HFFc6 (cell line): ENCODE results near the gene IFFO2. TPM values are rescaled to one million over a fixed set of nuclear protein-coding genes. Genes with fewer than 3 reads are reported as not detected.

Source experiments
- DNase-seq: peaks from one replicate; pipeline ENCODE4 v3.0.0-alpha.2; 2018
- H3K27ac Mint-ChIP-seq: 2 replicates; pipeline ENCODE4 v1.8.0; 2020; ENCODE audit warnings: mild to moderate bottlenecking, mixed read lengths
- H3K27me3 Mint-ChIP-seq: 2 replicates; pipeline ENCODE4 v1.8.0; 2021; ENCODE audit warnings: mild to moderate bottlenecking, moderate library complexity, mixed read lengths; ENCODE audit not compliant: insufficient read depth
- H3K36me3 Mint-ChIP-seq: 2 replicates; pipeline ENCODE4 v1.8.0; 2021; ENCODE audit warnings: low read depth, mixed read lengths
- H3K4me1 Mint-ChIP-seq: 2 replicates; pipeline ENCODE4 v1.8.0; 2020; ENCODE audit warnings: low read depth, mixed read lengths
- H3K4me3 Mint-ChIP-seq: 2 replicates; pipeline ENCODE4 v1.8.0; 2020; ENCODE audit warnings: mild to moderate bottlenecking, moderate library complexity, mixed read lengths
- H3K9me3 Mint-ChIP-seq: 2 replicates; pipeline ENCODE4 v1.8.0; 2020; ENCODE audit warnings: mild to moderate bottlenecking, mixed read lengths
- total RNA-seq, 6 experiments: library from RNA; stranded (reverse); fragmentation: NEBNext Ultra II Directional; extraction: Animal tissue kit (Norgen Biotek cat#: 25700); gene quantifications; 2 replicates in 1 of 6; 3 replicates in 5 of 6; pipeline ENCODE4 v1.2.3, GENCODE V29; 2021
- TF ChIP-seq, protein P1 (sequence below): fragments of 200-600 bp; sonication (generic); IDR thresholded peaks from 2 replicates; pipeline ENCODE4 v1.5.0; 2021; ENCODE audit warnings: antibody characterized with exemption, mild to moderate bottlenecking

IFFO2 gene
- total RNA-seq, 6 experiments from 2014 or later: 19.9 to 28.9 (median 21.0) TPM

DNA sequence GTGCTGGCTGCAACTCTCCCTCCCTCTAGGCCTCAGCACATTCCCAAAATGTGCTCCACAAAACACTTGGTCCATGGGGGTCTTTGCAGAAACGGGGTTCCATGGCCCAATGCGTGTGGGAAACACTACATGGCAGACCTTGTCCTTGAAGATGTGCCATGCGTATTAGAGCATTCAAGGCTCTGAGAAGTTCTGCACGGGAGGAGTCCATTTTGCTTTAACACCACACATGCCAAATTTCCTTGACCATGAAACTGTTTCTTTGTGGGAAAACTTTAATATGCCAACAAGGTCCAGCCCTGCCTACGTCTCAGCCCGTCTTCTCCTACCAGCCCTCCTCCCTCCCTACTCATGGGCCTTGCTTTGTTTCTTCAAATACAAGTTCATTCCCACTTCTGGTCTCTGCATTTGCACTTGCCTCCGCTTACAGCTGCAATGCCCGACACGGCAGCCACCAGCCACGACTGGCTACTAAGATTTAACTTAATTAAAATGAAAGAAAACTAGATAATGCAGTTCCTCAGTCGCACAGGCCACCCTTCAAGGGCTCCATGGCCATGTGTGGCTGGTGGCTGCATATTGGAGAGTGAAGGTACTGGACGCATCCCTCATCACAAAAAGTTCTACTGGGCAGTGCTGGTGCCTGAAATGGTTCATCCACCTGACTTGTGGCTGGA, 77.8 kb downstream of the IFFO2 start:
- DNase-seq: no peak
- Mint-ChIP-seq H3K27me3 (peaks cover 2% of the 10 kb centered on the region), H3K9me3 (no peaks in the 10 kb centered on the region)

DNA sequence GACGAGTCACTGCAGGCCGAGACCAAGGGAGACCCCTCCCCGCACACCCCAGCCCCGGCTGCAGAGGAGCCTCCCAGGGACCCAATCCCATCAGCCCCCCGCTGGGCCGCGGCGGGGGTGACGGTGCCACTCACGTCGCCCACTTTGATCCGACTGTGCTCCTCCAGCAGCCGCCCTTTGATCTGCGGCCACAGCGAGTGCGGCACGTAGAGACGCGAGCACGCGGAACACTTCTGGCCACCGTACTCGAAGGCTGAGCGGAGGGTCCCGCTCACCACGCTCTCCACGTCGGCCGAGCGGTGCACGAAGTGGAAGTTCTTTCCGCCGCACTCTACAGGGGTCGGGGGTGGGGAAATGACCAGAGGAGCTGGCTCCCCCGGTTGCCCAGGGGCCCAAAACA, 79.2 kb downstream of the IFFO2 start:
- no peaks in the 10 kb centered on the region for H3K9me3 Mint-ChIP-seq
- no peak overlapping the region for H3K4me3 Mint-ChIP-seq
- H3K36me3 Mint-ChIP-seq: peaks cover 6% of the 10 kb centered on the region; the same call in 1 of the 2 replicates
- TF ChIP-seq, protein P1, sequence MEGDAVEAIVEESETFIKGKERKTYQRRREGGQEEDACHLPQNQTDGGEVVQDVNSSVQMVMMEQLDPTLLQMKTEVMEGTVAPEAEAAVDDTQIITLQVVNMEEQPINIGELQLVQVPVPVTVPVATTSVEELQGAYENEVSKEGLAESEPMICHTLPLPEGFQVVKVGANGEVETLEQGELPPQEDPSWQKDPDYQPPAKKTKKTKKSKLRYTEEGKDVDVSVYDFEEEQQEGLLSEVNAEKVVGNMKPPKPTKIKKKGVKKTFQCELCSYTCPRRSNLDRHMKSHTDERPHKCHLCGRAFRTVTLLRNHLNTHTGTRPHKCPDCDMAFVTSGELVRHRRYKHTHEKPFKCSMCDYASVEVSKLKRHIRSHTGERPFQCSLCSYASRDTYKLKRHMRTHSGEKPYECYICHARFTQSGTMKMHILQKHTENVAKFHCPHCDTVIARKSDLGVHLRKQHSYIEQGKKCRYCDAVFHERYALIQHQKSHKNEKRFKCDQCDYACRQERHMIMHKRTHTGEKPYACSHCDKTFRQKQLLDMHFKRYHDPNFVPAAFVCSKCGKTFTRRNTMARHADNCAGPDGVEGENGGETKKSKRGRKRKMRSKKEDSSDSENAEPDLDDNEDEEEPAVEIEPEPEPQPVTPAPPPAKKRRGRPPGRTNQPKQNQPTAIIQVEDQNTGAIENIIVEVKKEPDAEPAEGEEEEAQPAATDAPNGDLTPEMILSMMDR: no peak
- DNase-seq: no peak
- H3K27ac Mint-ChIP-seq: no peak overlapping the region
- H3K27me3 Mint-ChIP-seq: peaks cover 2% of the 10 kb centered on the region
- H3K4me1 Mint-ChIP-seq: peaks cover 3% of the 10 kb centered on the region

More for the DNA sequence above, 77.8 kb downstream of the IFFO2 start:
- Mint-ChIP-seq H3K36me3 (peaks cover 10% of the 10 kb centered on the region; the same call in 1 of the 2 replicates), H3K27ac (no peak overlapping the region), H3K4me3 (no peak overlapping the region), H3K4me1 (peaks cover 8% of the 10 kb centered on the region)
- TF ChIP-seq, protein P1: no peak

DNA sequence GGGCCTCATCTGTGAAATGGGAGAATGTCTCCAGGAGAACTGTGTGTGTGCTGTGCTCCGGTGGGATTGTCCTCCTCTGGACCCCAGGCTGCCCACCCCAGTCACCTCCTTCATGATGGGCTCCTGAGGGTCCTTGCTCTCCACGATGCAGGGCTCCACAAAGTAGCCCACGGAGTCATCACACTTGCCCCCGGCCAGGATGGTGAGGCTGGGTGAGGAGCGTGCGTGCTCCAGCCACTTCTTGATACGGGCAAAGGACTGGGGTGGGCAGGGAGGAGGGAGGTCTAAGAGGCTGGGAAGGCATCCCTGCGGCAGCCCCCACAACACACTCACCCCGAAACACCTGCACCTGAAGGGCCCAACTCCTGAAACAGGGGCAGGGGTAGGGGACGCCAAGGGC, 80.3 kb downstream of the IFFO2 start:
- H3K4me1 Mint-ChIP-seq: no peaks in the 10 kb centered on the region
- H3K4me3 Mint-ChIP-seq: no peak overlapping the region
- no peak for DNase-seq
- no peak overlapping the region for H3K27ac Mint-ChIP-seq
- no peaks in the 10 kb centered on the region for H3K9me3 Mint-ChIP-seq
- peaks cover 2% of the 10 kb centered on the region for H3K27me3 Mint-ChIP-seq
- peaks cover 4% of the 10 kb centered on the region; the same call in 1 of the 2 replicates for H3K36me3 Mint-ChIP-seq
- TF ChIP-seq, protein P1: no peak

DNA sequence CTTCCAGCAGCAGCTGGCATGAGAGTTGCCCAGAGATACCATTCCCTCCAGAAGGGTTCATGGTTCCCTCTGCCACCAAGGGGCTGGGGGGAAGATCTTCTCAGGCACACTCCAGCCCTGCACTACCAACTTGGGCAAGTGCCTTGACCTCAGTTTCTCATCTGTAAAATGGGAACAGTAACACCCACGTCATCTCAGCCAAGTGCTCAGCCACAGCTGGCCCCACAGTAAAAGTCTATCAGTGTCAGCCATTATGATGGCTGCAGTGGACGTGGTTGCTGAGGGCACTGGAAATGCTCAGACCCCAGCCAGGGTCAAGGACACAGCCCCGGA, 80.7 kb downstream of the IFFO2 start:
- Mint-ChIP-seq H3K9me3 (no peaks in the 10 kb centered on the region), H3K27ac (no peak overlapping the region), H3K27me3 (peaks cover 5% of the 10 kb centered on the region), H3K36me3 (peaks cover under 1% of the 10 kb centered on the region; the same call in 1 of the 2 replicates), H3K4me1 (no peaks in the 10 kb centered on the region), H3K4me3 (no peak overlapping the region)
- TF ChIP-seq, protein P1: no peak
- no peak for DNase-seq

DNA sequence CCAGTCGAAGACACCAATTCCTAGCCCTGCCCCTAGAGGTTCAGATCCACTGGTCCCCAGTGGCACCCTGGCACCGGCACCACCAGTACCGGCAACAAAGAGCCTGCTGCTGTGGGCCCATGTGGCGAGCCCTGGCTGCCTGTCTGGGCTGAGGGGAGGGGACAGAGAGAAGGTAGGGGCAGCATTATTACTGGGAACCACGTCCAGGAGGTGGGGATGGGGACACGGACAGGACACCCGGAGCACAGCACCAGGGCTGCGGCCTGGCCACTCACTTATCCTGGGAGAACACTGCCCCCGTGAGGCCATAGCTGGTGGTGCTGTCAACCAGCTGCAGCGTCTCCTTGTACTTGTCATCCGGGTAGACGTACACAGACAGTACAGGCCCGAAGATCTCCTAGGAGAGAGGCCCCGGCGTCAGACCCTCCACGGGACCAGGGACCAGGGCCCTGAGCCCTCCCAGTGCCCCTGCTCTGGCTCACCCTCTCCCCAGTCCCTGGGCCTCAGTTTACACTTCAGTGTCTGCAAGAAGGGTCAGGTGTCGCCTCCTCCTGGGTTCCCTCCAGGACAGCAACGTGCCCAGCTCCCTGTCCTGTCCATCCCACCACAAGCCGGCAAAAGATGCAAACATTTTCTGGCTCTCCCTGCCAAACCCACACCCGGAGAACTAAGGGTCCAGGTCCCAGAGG, 81.2 kb downstream of the IFFO2 start:
- H3K27ac Mint-ChIP-seq: no peak overlapping the region
- DNase-seq: peak; percentile 73
- H3K4me3 Mint-ChIP-seq: no peak overlapping the region
- peaks cover 8% of the 10 kb centered on the region; the same call in 1 of the 2 replicates for H3K27me3 Mint-ChIP-seq
- no peaks in the 10 kb centered on the region for H3K36me3 Mint-ChIP-seq
- no peaks in the 10 kb centered on the region for H3K4me1 Mint-ChIP-seq
- TF ChIP-seq, protein P1: peak; percentile 92
- no peaks in the 10 kb centered on the region for H3K9me3 Mint-ChIP-seq
